ENCODE measurements around the gene FRY. TPM values are rescaled to one million over a fixed set of nuclear protein-coding genes. Genes with fewer than 3 reads are reported as not detected.

The FRY gene
- total and polyA plus RNA-seq, 9 of the 15 experiments (the other 6 are each of a cell fraction or from before 2014, with no cell fraction given): 0.03 to 0.31 (median 0.11) TPM; not detected in 3

GRCh38 chr13:32262619-32263018, 231.0 kb downstream of the FRY start:
- H3K27ac ChIP-seq (ENCODE audit: extremely low read depth, low read depth, low read length): no peak overlapping the region
- no peaks in the 10 kb centered on the region for H3K9me1 ChIP-seq (ENCODE audit: control insufficient read depth, insufficient read depth, low read length)
- H3K27me3 ChIP-seq (ENCODE audit: control insufficient read depth in 2 of 2, insufficient read depth in 2 of 2, low read length in 2 of 2): no peaks in the 10 kb centered on the region; a peak in 1 of 5 replicates
- H3K4me2 ChIP-seq (ENCODE audit: insufficient read depth, low read length): no peak overlapping the region
- BruUV-seq (replicated peaks): no TSS peak
- DNase-seq (ENCODE audit: extremely low read depth in 1 of 4, low spot score in 3 of 4) (no peak), ATAC-seq (no peak), FAIRE-seq (no peak)
- peaks cover 0 to 4% of the 10 kb centered on the region in 2 experiments; a peak in 4 of 5 replicates for H3K4me1 ChIP-seq (replicated peaks in 1 of 2; ENCODE audit: control insufficient read depth in 2 of 2, insufficient read depth in 2 of 2, low read length in 2 of 2)
- ChIA-PET CTCF (ENCODE audit: low intra/inter-chr PET ratio) (no interaction called here), POLR2A (no interaction called here)
- H4K20me1 ChIP-seq (replicated peaks; ENCODE audit: control insufficient read depth, insufficient read depth, low read length): no peaks in the 10 kb centered on the region
- WGBS (ENCODE audit: insufficient coverage, low coverage, missing lambda C conversion rate): 44% methylated on average over 1 of the region's 1 CpG
- no peak overlapping the region for H3K4me3 ChIP-seq
- H3K36me3 ChIP-seq (ENCODE audit: control insufficient read depth, insufficient read depth, low read length): no peaks in the 10 kb centered on the region
- H2AFZ ChIP-seq (ENCODE audit: low read depth, low read length): no peak overlapping the region
- H3K9me3 ChIP-seq (replicated peaks; ENCODE audit: control insufficient read depth, insufficient read depth, low read depth, low read length): no peaks in the 10 kb centered on the region
- in situ Hi-C loops (cut with MboI): no loop called here
- intact Hi-C loops (cut with micrococcal nuclease): no loop called here
- H3K79me2 ChIP-seq (ENCODE audit: control insufficient read depth, insufficient read depth, low read length): no peaks in the 10 kb centered on the region
- TF ChIP-seq ZBTB7A (IDR thresholded peaks at IDR 0.05; ENCODE audit: borderline replicate concordance, control insufficient read depth, low read depth, low read length): no peak
- no peak for TF ChIP-seq DNMT1 (IDR thresholded peaks at IDR 0.05)
- TF ChIP-seq, protein P1, sequence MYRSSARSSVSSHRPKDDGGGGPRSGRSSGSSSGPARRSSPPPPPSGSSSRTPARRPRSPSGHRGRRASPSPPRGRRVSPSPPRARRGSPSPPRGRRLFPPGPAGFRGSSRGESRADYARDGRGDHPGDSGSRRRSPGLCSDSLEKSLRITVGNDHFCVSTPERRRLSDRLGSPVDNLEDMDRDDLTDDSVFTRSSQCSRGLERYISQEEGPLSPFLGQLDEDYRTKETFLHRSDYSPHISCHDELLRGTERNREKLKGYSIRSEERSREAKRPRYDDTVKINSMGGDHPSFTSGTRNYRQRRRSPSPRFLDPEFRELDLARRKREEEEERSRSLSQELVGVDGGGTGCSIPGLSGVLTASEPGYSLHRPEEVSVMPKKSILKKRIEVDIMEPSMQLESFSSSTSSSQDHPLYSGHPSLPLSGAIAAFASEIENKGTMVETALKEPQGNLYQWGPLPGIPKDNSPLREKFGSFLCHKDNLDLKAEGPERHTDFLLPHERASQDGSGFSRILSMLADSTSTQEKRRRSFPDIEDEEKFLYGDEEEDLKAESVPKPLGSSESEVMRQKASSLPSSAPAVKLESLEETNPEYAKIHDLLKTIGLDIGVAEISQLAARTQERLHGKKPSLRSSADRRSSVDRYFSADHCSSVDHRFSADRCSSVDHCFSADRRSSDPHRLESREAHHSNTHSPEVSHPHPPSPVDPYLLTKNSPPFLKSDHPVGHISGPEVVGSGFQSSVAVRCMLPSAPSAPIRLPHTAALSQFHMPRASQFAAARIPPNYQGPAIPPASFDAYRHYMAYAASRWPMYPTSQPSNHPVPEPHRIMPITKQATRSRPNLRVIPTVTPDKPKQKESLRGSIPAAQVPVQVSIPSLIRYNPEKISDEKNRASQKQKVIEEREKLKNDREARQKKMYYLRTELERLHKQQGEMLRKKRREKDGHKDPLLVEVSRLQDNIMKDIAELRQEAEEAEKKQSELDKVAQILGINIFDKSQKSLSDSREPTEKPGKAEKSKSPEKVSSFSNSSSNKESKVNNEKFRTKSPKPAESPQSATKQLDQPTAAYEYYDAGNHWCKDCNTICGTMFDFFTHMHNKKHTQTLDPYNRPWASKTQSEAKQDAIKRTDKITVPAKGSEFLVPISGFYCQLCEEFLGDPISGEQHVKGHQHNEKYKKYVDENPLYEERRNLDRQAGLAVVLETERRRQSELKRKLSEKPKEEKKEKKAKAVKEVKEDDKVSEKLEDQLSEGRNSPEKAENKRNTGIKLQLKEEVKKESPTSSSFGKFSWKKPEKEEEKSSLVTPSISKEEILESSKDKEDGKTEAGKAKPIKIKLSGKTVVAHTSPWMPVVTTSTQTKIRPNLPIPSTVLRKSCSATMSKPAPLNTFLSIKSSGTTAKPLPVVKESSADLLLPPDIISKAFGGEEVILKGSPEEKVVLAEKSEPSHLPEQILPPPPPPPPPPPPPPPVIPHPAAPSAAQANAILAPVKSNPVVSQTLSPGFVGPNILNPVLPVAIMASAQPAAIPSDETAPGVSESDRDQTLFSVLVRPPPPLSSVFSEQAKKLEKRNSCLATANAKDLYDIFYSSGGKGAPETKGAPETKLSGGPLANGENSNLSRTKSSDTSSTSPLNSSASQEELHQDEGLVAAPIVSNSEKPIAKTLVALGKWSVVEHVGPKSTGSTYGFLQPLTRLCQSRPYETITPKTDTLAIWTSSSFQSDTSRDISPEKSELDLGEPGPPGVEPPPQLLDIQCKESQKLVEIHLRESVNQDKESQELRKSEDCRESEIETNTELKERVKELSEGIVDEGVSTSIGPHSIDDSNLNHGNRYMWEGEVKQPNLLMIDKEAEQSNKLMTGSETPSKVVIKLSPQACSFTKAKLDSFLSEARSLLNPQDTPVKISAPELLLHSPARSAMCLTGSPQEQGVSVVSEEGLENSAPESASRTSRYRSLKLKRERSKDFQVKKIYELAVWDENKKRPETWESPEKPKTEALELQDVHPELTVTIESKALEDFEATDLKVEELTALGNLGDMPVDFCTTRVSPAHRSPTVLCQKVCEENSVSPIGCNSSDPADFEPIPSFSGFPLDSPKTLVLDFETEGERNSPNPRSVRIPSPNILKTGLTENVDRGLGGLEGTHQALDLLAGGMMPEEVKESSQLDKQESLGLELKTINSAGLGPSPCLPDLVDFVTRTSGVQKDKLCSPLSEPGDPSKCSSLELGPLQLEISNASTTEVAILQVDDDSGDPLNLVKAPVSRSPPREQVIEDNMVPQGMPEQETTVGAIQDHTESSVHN (IDR thresholded peaks at IDR 0.05; ENCODE audit: borderline replicate concordance in 1 of 2, low read depth in 1 of 2): no peak
- TF ChIP-seq ILK (tag; IDR thresholded peaks at IDR 0.05; ENCODE audit: borderline replicate concordance, low read depth): no peak
- no peak for TF ChIP-seq NR1H2 (CRISPR knock-in tag; IDR thresholded peaks at IDR 0.05)
- TF ChIP-seq E4F1 (CRISPR knock-in tag; IDR thresholded peaks at IDR 0.05; ENCODE audit: borderline replicate concordance): no peak
- no peak for TF ChIP-seq ZBTB17 (CRISPR knock-in tag; IDR thresholded peaks at IDR 0.05)
- TF ChIP-seq ZC3H8 (IDR thresholded peaks at IDR 0.05): no peak
- no peak overlapping the region for H3K9ac ChIP-seq (ENCODE audit: insufficient read depth in 1 of 2, low read depth in 2 of 2, low read length in 2 of 2)

Data from K562 (cell line).